ENCODE measurements around the gene TLE4. TPM values are rescaled to one million over a fixed set of nuclear protein-coding genes. Genes with fewer than 3 reads are reported as not detected.

Gene TLE4
- total and polyA plus RNA-seq, 12 donors, result 11.8 to 70.5 (median 42.9) TPM

DNA sequence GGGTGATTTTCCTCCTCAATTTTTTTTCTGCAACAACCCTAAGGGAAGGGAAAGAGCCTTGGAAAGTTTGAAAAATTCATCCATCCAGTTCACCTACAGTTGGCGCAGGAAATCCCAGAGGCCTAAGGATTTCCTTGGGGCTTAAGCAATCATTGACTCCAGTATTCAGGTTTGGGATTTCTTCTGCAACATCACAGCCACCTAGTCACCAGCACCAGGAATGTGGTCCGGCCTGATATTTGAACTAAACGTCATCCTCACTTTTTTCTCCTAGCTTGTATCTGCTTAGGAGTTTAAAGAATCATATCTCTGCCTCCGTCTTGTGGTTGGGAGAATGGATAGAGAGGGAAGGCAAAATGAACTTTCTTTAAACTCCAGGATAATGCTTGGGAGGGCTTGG lies 20.2 kb upstream of the TLE4 start:
- TF ChIP-seq, protein P1, sequence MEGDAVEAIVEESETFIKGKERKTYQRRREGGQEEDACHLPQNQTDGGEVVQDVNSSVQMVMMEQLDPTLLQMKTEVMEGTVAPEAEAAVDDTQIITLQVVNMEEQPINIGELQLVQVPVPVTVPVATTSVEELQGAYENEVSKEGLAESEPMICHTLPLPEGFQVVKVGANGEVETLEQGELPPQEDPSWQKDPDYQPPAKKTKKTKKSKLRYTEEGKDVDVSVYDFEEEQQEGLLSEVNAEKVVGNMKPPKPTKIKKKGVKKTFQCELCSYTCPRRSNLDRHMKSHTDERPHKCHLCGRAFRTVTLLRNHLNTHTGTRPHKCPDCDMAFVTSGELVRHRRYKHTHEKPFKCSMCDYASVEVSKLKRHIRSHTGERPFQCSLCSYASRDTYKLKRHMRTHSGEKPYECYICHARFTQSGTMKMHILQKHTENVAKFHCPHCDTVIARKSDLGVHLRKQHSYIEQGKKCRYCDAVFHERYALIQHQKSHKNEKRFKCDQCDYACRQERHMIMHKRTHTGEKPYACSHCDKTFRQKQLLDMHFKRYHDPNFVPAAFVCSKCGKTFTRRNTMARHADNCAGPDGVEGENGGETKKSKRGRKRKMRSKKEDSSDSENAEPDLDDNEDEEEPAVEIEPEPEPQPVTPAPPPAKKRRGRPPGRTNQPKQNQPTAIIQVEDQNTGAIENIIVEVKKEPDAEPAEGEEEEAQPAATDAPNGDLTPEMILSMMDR (IDR thresholded peaks at IDR 0.05), result no peak
- Histone ChIP-seq H3K4me3 (no peak overlapping the region), H3K27me3 (no peaks in the 10 kb centered on the region), H3K27ac (no peak overlapping the region), H3K4me1 (replicated peaks in 1 of 2) (no peaks in the 10 kb centered on the region), H3K9me3 (replicated peaks in 1 of 3) (no peaks in the 10 kb centered on the region), H3K36me3 (replicated peaks in 1 of 2) (no peaks in the 10 kb centered on the region)
- DNase-seq, result no peak
- intact Hi-C loops (cut with DNase I), result no loop called here
- 89 to 95% (median 91%) methylated on average over 4 of the region's 4 CpGs for WGBS, 4 donors

DNA sequence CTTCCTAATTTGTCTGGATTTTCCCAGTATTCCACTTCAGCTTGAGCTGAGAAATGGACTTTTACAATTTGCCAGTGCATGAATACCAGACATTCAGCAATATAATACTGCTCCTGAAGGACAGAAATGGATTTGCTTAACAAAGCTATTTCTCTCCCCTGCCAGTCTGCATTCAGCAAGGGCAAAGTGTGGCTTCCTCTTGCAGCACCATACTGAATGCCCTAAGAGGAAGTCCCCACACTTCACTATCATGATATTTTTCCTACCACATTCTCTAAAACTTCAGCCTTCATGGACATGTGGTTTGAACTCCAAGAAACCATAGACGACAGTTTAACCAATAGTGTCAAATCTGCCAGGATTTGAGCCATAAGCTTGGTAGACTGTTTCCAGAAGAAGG lies 19.8 kb upstream of the TLE4 start:
- no peak for DNase-seq
- TF ChIP-seq POLR2A (IDR thresholded peaks at IDR 0.05), result no peak
- TF ChIP-seq, protein P1 (IDR thresholded peaks at IDR 0.05), result no peak
- Histone ChIP-seq H3K4me3 (no peak overlapping the region), H3K27me3 (no peaks in the 10 kb centered on the region), H3K36me3 (replicated peaks in 1 of 2) (no peaks in the 10 kb centered on the region), H3K9me3 (replicated peaks in 1 of 3) (no peaks in the 10 kb centered on the region), H3K27ac (no peak overlapping the region), H3K4me1 (replicated peaks in 1 of 2) (no peaks in the 10 kb centered on the region)
- WGBS, 4 donors, result 53 to 83% (median 75%) methylated on average over 1 of the region's 1 CpG
- intact Hi-C loops (cut with DNase I), result no loop called here

DNA sequence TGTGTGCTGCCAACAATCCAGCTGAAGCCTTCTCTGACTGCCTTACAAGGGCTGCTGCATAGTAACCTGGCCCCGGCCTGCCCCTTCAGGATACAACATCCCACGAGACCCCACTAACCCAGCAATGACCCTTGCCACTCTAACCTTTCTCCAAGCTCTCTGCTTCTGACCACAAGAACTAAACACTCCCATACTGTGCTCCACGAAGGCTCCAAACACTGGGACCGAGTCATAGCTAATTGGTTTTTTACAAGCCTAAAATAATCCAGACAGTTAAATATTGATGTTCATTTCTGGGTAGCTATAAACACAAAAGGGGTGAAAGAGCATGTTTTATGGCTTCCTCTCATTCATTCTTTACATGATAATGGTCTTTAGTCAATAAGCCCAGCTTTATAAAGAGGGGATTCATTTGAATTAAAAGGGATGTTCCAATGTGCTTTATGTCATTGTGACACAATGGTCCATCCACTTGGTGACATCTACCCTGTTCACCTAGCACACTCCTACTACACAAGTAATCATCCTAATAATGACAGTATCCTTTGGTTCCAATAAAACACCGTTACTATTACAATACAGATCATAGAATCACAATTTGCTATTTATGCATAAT lies 16.2 kb upstream of the TLE4 start:
- WGBS, 4 donors, result 65 to 78% (median 76%) methylated on average over 5 of the region's 5 CpGs
- TF ChIP-seq, protein P1 (IDR thresholded peaks at IDR 0.05), result no peak
- TF ChIP-seq POLR2A (IDR thresholded peaks at IDR 0.05), result no peak
- DNase-seq, result no peak
- Histone ChIP-seq H3K36me3 (replicated peaks in 1 of 2) (no peaks in the 10 kb centered on the region), H3K4me3 (no peak overlapping the region), H3K9me3 (replicated peaks in 1 of 3) (no peaks in the 10 kb centered on the region), H3K27ac (no peak overlapping the region), H3K4me1 (replicated peaks in 1 of 2) (no peaks in the 10 kb centered on the region), H3K27me3 (no peaks in the 10 kb centered on the region)
- intact Hi-C loops (cut with DNase I), result no loop called here

DNA sequence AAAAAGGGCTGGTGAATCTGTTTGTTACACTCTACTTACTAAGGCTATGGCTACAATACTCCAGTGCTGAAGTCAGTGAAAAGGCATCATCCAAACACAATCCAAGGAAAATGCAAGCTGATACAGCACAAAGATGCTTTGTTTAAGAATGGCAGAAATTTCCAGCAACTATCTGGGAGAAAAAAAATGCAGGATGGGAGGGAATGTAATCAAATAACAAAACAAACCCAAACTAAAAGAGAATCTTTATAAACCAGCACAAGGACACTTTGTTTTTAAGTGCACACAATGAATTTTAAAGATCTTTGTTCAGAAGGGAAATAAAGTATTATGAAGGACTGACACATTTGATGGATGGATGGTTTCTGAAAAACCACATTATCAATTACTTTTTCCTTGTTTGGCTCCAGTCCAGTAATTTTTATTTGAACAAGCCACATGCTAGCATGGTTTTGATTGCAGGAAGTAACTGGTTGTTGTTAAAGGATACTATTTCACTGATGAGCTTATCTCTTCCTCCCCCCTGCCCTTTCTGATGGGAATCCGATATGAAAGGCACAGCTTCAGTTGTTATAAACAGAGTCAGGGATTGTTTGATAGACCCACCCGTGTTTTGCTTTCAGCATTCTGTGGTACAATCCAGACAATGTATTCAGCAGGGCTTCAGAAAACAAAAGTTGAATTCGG lies 12.1 kb upstream of the TLE4 start:
- DNase-seq, result no peak
- Histone ChIP-seq H3K4me3 (no peak overlapping the region), H3K27ac (no peak overlapping the region), H3K36me3 (replicated peaks in 1 of 2) (no peaks in the 10 kb centered on the region), H3K4me1 (replicated peaks in 1 of 2) (no peaks in the 10 kb centered on the region), H3K9me3 (replicated peaks in 1 of 3) (no peaks in the 10 kb centered on the region), H3K27me3 (no peaks in the 10 kb centered on the region)
- intact Hi-C loops (cut with DNase I), result loop anchor here in 1 of 2 donors (10.0 kb wide), 1 partner anchor 155 kb away; no protein-coding TSS in a partner anchor
- TF ChIP-seq POLR2A (IDR thresholded peaks at IDR 0.05), result no peak
- TF ChIP-seq, protein P1 (IDR thresholded peaks at IDR 0.05), result no peak
- WGBS, 4 donors, result 36 to 43% (median 40%) methylated on average over 3 of the region's 3 CpGs
